Subcutaneous adipose tissue (tissue), 4 donors: ENCODE data around the gene BRF1. TPM values are rescaled to one million over a fixed set of nuclear protein-coding genes. Genes with fewer than 3 reads are reported as not detected.

ENCODE experiments used
- total RNA-seq, 4 donors: library from RNA; depleted of rRNA; stranded (reverse); fragments of >200 nt; gene quantifications; one replicate each; pipeline ENCODE4 v1.1.0, GENCODE V29; 2016
- TF ChIP-seq, protein P1 (sequence below): fragments of 450-650 bp; IDR thresholded peaks from one replicate; pipeline ENCODE4 v1.5.1; 2016; ENCODE audit warnings: low read depth, mild to moderate bottlenecking, control low read depth, antibody characterized with exemption, moderate library complexity

The BRF1 gene
- total RNA-seq, 4 donors from 2014 or later = 19.7 to 76.1 (median 22.5) TPM

DNA sequence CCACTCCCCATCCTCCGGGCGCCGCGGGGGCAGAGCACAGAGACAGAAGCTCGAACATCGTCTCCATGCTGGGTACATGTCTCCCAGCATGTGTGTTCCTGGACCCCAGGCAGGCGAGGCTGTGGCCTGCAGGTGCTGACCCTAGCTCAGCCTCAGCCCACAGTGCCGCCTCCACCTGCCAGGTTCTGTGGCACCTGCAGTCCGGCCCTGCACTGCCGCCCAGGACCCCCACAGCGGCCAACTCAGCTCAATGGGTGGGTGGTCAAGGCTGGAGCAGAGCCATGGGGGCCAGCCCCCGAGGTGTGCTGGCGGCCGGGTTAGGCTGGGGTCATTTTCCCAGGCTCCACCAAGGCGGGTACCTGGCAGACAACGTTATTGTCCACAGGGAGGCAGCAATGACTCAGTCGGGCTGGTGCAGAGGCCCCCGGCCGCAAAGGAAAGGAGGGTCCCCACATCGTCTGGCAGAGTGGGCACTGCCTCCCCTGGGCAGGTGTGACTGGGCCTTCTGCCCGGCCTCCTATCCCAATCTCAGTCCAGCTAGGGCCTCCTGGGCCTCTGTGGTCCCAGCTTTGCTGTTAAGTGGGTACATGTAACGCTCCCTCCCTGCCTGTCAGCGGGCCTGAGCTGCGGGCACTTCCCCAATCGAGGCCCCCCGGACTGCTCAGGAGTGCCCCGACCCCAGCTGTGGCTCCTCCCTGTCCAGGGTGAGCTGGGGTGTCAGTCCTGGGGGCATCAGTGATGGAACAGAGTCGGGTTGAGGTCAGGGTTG lies 99.5 kb downstream of the BRF1 start:
- TF ChIP-seq, protein P1, sequence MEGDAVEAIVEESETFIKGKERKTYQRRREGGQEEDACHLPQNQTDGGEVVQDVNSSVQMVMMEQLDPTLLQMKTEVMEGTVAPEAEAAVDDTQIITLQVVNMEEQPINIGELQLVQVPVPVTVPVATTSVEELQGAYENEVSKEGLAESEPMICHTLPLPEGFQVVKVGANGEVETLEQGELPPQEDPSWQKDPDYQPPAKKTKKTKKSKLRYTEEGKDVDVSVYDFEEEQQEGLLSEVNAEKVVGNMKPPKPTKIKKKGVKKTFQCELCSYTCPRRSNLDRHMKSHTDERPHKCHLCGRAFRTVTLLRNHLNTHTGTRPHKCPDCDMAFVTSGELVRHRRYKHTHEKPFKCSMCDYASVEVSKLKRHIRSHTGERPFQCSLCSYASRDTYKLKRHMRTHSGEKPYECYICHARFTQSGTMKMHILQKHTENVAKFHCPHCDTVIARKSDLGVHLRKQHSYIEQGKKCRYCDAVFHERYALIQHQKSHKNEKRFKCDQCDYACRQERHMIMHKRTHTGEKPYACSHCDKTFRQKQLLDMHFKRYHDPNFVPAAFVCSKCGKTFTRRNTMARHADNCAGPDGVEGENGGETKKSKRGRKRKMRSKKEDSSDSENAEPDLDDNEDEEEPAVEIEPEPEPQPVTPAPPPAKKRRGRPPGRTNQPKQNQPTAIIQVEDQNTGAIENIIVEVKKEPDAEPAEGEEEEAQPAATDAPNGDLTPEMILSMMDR = no peak

DNA sequence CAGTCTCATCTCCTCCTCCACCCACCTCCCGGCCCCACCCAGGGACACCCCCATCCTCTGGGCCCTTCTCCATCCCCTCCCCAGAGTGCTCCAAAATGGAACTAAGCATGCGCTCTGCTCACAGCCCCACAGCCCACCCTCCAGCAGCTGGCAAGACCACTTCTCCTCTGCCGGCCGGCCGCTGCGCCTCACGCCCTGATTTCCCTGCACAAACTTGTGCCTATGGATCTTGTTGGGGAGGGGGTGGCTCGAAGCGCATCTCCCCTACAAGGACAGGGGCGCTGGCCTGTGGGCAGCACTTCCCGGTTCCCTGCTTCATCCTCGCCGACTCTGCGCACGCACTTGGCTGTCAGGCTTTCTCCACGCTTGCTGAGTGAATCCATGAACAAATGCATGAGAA lies 100.2 kb downstream of the BRF1 start:
- TF ChIP-seq, protein P1 = no peak

DNA sequence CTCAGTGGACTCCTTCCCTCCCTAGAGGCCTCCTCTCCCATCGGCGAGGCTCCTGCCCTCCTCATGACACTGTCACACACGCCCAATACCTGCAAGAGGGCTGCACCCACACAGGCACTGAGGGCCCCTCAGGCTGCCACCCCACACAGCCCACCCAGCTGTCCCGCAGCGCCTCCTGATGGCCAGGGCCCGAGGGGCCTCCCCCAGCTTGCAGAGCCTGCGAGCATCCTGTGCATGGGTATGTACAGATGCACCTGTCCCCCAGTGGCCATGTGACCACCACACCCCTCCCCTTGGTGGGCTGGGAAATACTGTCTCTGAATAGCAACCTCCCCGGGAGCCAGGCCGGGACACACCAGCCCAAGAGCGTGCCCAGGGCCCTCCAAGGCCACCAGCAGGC lies 100.7 kb downstream of the BRF1 start:
- TF ChIP-seq, protein P1 = no peak

DNA sequence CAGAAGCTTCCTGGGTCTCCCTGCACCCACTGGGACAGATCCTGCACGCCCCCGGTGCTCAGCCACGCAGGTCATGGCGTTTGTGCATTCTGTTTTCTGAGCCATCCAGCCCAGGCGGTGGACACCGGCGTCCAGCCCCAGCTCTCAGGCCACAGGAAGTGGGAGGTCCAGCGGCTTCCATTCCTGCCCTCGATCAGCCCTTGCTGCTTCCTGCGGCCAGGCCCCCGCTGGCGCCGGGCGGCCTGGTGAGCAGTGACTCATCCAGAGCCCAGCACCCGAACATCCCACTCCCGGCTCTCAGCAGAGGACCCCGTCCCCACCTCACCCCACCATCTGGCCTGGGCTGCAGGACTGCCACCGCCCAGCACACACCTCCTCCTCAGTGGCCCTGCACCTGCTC lies 101.7 kb downstream of the BRF1 start:
- TF ChIP-seq, protein P1 = no peak

DNA sequence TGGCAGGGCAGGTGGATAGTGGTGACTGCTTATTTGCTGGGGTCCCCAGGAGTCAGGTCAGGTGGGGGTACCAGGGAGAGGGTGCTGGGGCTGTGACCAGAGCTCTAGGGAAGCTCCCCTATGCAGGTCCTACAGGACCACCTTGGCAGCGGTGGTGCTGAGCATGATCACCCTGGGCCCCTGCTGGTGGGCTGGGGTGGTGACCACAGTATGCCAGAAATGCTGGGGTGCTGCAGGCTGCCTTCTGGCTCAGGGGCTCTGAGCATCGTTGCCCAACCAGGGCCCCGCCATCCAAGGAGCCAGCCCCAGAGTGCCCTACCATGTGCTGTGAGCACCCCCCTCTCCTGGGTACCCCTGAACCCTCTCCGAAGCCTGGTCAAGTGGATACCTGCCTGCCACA lies 102.2 kb downstream of the BRF1 start:
- TF ChIP-seq, protein P1 = no peak

DNA sequence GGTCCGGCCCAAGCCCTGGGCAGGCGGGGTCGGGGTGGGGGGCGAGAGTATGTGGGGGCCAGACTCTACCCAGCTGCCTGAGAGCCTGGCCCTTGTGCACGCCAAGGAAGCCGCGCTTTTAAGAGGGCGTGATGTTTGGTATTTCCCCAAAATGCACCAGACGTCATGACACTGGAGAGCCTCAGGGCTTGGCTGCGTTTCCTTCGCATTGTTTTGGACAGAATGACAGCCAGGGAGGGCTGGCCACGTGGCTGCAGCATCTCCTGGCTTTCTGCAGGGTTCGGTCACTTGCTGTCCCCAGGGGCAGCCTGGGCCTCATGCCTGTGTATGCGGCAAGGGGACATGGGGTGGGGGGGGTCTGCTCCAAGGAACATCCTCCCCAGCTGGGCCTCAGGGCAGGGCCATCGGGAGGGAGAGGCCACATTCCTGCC lies 103.6 kb downstream of the BRF1 start:
- TF ChIP-seq, protein P1 = no peak

DNA sequence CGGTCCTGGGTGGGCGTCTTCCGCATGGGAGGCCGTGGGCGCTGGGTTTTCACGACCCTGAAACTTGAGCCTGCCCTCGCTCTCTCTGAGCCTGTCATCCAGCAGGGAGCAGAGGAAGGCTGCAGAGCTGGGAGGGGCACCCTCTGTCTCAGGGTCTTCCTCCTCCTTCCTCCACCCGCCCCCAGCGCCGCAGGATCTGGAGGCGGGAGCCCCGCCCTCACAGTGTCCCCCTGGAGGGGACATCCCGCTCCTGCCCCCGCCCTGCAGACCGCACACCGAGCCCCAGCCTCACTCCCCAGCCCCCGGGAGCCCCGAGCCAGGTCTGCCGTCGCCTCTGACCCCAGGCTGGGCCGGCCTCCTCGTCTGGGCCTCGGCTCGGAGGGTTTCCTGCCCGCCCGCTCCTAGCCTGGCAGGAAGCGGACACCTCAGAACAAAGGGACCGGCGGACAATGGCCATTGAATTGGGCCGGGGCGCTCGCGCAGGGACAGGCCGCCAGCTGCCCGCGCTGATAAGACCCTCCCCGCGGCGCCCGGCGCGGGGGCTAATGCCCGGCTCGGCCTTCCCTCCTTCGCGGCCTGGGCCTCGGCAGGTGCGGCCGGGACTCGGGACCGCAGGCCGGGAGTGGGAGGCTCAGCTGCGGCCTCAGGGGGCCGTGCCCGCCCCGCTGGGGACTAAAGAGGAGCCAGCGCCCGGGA lies 104.4 kb downstream of the BRF1 start:
- TF ChIP-seq, protein P1 = no peak
